SJSA1 (cell line): Measurements from ENCODE around the gene ZSWIM5. TPM values are rescaled to one million over a fixed set of nuclear protein-coding genes. Genes with fewer than 3 reads are reported as not detected.
"Not testable (repeated sequence)": the region's sequence is repeated elsewhere in the genome, so short reads cannot be mapped to it uniquely, and the experiment has no call there.

ENCODE experiments used
- DNase-seq, 2 experiments: peaks; one replicate each; pipeline ENCODE4 v3.0.0-alpha.2; 2015 to 2020; ENCODE audit warnings: low spot score in 2 of 2, low read depth in 1 of 2
- H3K27ac ChIP-seq: fragments of 250-450 bp; sonication (Bioruptor Pico); 2 replicates; pipeline ENCODE4 v1.5.1; 2020; ENCODE audit warnings: mild to moderate bottlenecking, moderate library complexity
- H3K27me3 ChIP-seq: fragments of 250-450 bp; sonication (Bioruptor Pico); replicated peaks from 2 replicates; pipeline ENCODE4 v1.5.1; 2020; ENCODE audit warnings: mild to moderate bottlenecking, moderate library complexity
- H3K36me3 ChIP-seq: fragments of 250-450 bp; sonication (Bioruptor Pico); 2 replicates; pipeline ENCODE4 v1.5.1; 2020; ENCODE audit warnings: mild to moderate bottlenecking
- H3K4me1 ChIP-seq: fragments of 250-450 bp; sonication (Bioruptor Pico); replicated peaks from 2 replicates; pipeline ENCODE4 v1.6.1; 2021; ENCODE audit warnings: mild to moderate bottlenecking
- H3K4me3 ChIP-seq: fragments of 250-450 bp; sonication (Bioruptor Pico); 2 replicates; pipeline ENCODE4 v1.5.1; 2020; ENCODE audit warnings: mild to moderate bottlenecking
- H3K9me3 ChIP-seq: fragments of 250-450 bp; sonication (Bioruptor Pico); replicated peaks from 2 replicates; pipeline ENCODE4 v1.5.1; 2020; ENCODE audit warnings: mild to moderate bottlenecking
- total RNA-seq: library from RNA; depleted of rRNA; stranded (reverse); fragments of >200 nt; shearing (Covaris generic); gene quantifications from 2 replicates; pipeline ENCODE4 v1.2.3, GENCODE V29; 2014

Gene ZSWIM5
- total RNA-seq, 1 experiment from 2014 or later, result 0.03 TPM

- H3K27me3 ChIP-seq, result no peaks in the 10 kb centered on the region
- no peaks in the 10 kb centered on the region for H3K9me3 ChIP-seq
- no peak overlapping the region for H3K27ac ChIP-seq
- DNase-seq, result no peak
- H3K4me1 ChIP-seq, result no peaks in the 10 kb centered on the region
- H3K36me3 ChIP-seq, result peaks cover 60% of the 10 kb centered on the region
- H3K4me3 ChIP-seq, result no peak overlapping the region
These were observed 203.5 kb downstream of the ZSWIM5 start for GRCh38 chr1:45002650-45003645.

- H3K4me1 ChIP-seq, result not testable (repeated sequence)
These were observed 204.8 kb downstream of the ZSWIM5 start for GRCh38 chr1:45001576-45001975.

GRCh38 chr1:45001011-45001481 lies 205.4 kb downstream of the ZSWIM5 start:
- Histone ChIP-seq H3K36me3 (peaks cover 42% of the 10 kb centered on the region), H3K9me3 (no peaks in the 10 kb centered on the region), H3K4me3 (no peak overlapping the region), H3K27ac (no peak overlapping the region), H3K27me3 (no peaks in the 10 kb centered on the region), H3K4me1 (no peaks in the 10 kb centered on the region)
- no peak for DNase-seq

More at GRCh38 chr1:45001576-45001975, 204.8 kb downstream of the ZSWIM5 start:
- not testable (repeated sequence) for DNase-seq, H3K27me3 ChIP-seq, H3K9me3 ChIP-seq, H3K27ac ChIP-seq, H3K4me3 ChIP-seq
- H3K36me3 ChIP-seq, result peaks cover 46% of the 10 kb centered on the region

- Histone ChIP-seq H3K36me3 (peaks cover 28% of the 10 kb centered on the region), H3K27me3 (no peaks in the 10 kb centered on the region), H3K27ac (no peak overlapping the region), H3K4me1 (no peaks in the 10 kb centered on the region), H3K9me3 (no peaks in the 10 kb centered on the region), H3K4me3 (no peak overlapping the region)
- no peak for DNase-seq
These were observed 207.2 kb downstream of the ZSWIM5 start for GRCh38 chr1:44999232-44999631.

GRCh38 chr1:44995467-44996238 lies 210.8 kb downstream of the ZSWIM5 start:
- no peak for DNase-seq
- Histone ChIP-seq H3K4me3 (no peak overlapping the region), H3K4me1 (no peaks in the 10 kb centered on the region), H3K27ac (no peak overlapping the region), H3K9me3 (no peaks in the 10 kb centered on the region), H3K27me3 (no peaks in the 10 kb centered on the region), H3K36me3 (no peaks in the 10 kb centered on the region)

GRCh38 chr1:44994309-44994898 lies 212.0 kb downstream of the ZSWIM5 start:
- no peak for DNase-seq
- H3K36me3 ChIP-seq, result no peaks in the 10 kb centered on the region
- no peaks in the 10 kb centered on the region for H3K27me3 ChIP-seq
- no peak overlapping the region for H3K4me3 ChIP-seq
- no peaks in the 10 kb centered on the region for H3K4me1 ChIP-seq
- H3K27ac ChIP-seq, result no peak overlapping the region
- no peaks in the 10 kb centered on the region for H3K9me3 ChIP-seq

- peaks cover 3% of the 10 kb centered on the region for H3K36me3 ChIP-seq
- no peaks in the 10 kb centered on the region for H3K27me3 ChIP-seq
- DNase-seq, result no peak
- no peak overlapping the region for H3K27ac ChIP-seq
- no peak overlapping the region for H3K4me3 ChIP-seq
- H3K9me3 ChIP-seq, result no peaks in the 10 kb centered on the region
- H3K4me1 ChIP-seq, result peaks cover 12% of the 10 kb centered on the region
These were observed 217.8 kb downstream of the ZSWIM5 start for GRCh38 chr1:44988531-44989156.

GRCh38 chr1:44985747-44986359 lies 220.6 kb downstream of the ZSWIM5 start:
- H3K4me3 ChIP-seq, result peak overlapping the region; percentile 84
- peak in 1 of 2 experiments; percentile 7 for DNase-seq
- no peaks in the 10 kb centered on the region for H3K27me3 ChIP-seq
- peaks cover 3% of the 10 kb centered on the region for H3K36me3 ChIP-seq
- H3K27ac ChIP-seq, result no peak overlapping the region; the same call in 1 of the 2 replicates
- H3K4me1 ChIP-seq, result peaks cover 12% of the 10 kb centered on the region
- no peaks in the 10 kb centered on the region for H3K9me3 ChIP-seq

- H3K4me1 ChIP-seq, H3K27ac ChIP-seq, H3K27me3 ChIP-seq, H3K4me3 ChIP-seq, DNase-seq, H3K9me3 ChIP-seq: not testable (repeated sequence)
- peaks cover 55% of the 10 kb centered on the region for H3K36me3 ChIP-seq
These were observed 229.0 kb downstream of the ZSWIM5 start for GRCh38 chr1:44977372-44977771.

- no peaks in the 10 kb centered on the region for H3K9me3 ChIP-seq
- no peak overlapping the region for H3K4me3 ChIP-seq
- H3K36me3 ChIP-seq, result peaks cover 63% of the 10 kb centered on the region
- no peaks in the 10 kb centered on the region for H3K4me1 ChIP-seq
- no peak for DNase-seq
- H3K27me3 ChIP-seq, result no peaks in the 10 kb centered on the region
- no peak overlapping the region for H3K27ac ChIP-seq
These were observed 230.2 kb downstream of the ZSWIM5 start for GRCh38 chr1:44976252-44976651.

- peaks cover 59% of the 10 kb centered on the region for H3K36me3 ChIP-seq
- H3K4me1 ChIP-seq, result peaks cover 18% of the 10 kb centered on the region
- H3K27ac ChIP-seq, result no peak overlapping the region
- H3K4me3 ChIP-seq, result no peak overlapping the region
- no peaks in the 10 kb centered on the region for H3K27me3 ChIP-seq
- H3K9me3 ChIP-seq, result no peaks in the 10 kb centered on the region
- no peak for DNase-seq
These were observed 232.8 kb downstream of the ZSWIM5 start for GRCh38 chr1:44973645-44974044.

- DNase-seq, result peak in 1 of 2 experiments; percentile 47
- H3K27ac ChIP-seq, result peak overlapping the region; percentile 20; the same call in 1 of the 2 replicates
- peaks cover 21% of the 10 kb centered on the region for H3K4me1 ChIP-seq
- peaks cover 32% of the 10 kb centered on the region for H3K36me3 ChIP-seq
- H3K4me3 ChIP-seq, result no peak overlapping the region
- no peaks in the 10 kb centered on the region for H3K27me3 ChIP-seq
- H3K9me3 ChIP-seq, result no peaks in the 10 kb centered on the region
These were observed 236.1 kb downstream of the ZSWIM5 start for GRCh38 chr1:44970317-44970716.
